ENCODE data around the gene MICAL3.

DNA sequence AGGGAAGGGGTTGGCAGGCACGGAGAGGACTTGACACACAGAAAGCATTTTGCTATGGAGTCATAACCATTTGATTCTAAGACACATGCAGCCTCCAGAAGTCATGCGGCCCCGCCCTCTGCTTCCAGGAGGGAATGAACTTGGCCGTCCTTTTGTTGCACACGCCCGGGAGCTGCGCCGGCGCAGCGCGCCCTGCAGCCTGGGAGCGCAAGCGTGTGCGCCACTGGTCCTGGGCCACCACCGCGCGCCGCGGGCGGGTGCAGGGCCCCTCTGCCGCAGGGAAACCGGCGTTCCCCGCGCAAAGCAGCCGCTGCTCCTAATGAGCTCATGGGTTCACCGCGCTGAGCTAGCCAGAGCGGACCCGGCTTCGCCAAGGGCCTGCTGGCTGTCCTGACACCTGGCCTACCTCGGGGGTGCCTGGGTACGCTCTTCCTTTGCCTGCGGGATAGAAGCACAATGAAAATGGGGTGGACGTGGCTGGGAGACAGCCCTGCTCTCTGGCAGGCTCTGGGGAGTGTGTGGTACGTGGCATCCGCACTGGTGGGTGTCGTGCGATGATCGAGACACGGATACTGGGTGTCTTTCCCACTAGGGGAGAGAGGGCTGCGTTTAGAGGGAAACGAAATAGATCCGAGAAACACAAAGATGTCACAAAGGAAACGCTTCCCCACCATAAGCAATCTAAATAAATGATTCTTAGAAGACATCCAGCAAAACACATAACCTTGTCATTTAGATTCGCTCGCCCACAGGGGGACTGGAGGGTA is 669 bp downstream of the MICAL3 start:
- TF ChIP-seq, protein P1, sequence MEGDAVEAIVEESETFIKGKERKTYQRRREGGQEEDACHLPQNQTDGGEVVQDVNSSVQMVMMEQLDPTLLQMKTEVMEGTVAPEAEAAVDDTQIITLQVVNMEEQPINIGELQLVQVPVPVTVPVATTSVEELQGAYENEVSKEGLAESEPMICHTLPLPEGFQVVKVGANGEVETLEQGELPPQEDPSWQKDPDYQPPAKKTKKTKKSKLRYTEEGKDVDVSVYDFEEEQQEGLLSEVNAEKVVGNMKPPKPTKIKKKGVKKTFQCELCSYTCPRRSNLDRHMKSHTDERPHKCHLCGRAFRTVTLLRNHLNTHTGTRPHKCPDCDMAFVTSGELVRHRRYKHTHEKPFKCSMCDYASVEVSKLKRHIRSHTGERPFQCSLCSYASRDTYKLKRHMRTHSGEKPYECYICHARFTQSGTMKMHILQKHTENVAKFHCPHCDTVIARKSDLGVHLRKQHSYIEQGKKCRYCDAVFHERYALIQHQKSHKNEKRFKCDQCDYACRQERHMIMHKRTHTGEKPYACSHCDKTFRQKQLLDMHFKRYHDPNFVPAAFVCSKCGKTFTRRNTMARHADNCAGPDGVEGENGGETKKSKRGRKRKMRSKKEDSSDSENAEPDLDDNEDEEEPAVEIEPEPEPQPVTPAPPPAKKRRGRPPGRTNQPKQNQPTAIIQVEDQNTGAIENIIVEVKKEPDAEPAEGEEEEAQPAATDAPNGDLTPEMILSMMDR (IDR thresholded peaks at IDR 0.05) = peak in 1 of 3 donors; percentile 13
- TF ChIP-seq POLR2A (IDR thresholded peaks at IDR 0.05) (peak; percentile 25), EP300 (IDR thresholded peaks at IDR 0.05) (no peak)
